Measurements from ENCODE around the gene TLR5. TPM values are rescaled to one million over a fixed set of nuclear protein-coding genes. Genes with fewer than 3 reads are reported as not detected.

Gene TLR5
- total and polyA plus RNA-seq, 2 of the 4 experiments (the other 2 are of a cell fraction), result 0.09 to 0.18 TPM

- 54% methylated on average over 4 of the region's 10 CpGs; no CpG with 5 or more reads in 1 of the 2 experiments for WGBS, 2 experiments (ENCODE audit: extremely low coverage in 2 of 2, insufficient read length in 1 of 2)
- no peak overlapping the region for H3K56ac ChIP-seq (ENCODE audit: extremely low read depth, insufficient read depth, low read length)
- H2BK15ac ChIP-seq (ENCODE audit: low read depth, low read length), result no peak overlapping the region
- H3K4me2 ChIP-seq (ENCODE audit: low read depth, low read length), result no peak overlapping the region
- H3K9me1 ChIP-seq (ENCODE audit: insufficient read depth, low read length), result 0 out of 2 replicates have a peak, but pooled peaks cover 3% of the 10 kb centered on the region
- H3K4me3 ChIP-seq (ENCODE audit: insufficient read depth, low read depth, low read length), result no peak overlapping the region
- H3K14ac ChIP-seq (replicated peaks; ENCODE audit: low read depth, low read length), result no peak overlapping the region
- intact Hi-C loops (cut with micrococcal nuclease) (no loop called here), in situ Hi-C loops (cut with MboI; ENCODE audit: low sequenced_read_pairs) (no loop called here), dilution Hi-C loops (cut with HindIII; ENCODE audit: low sequenced_read_pairs, unreplicated experiment) (no loop called here)
- H3K9ac ChIP-seq (ENCODE audit: low read depth, low read length), result no peak overlapping the region
- H3K27ac ChIP-seq (ENCODE audit: insufficient read depth, low read length), result no peak overlapping the region
- ChIA-PET CTCF (interaction anchor here (0.6 kb wide), 1 partner anchor 17 kb away, joined by 4 read pairs; no protein-coding TSS in a partner anchor), POLR2A (ENCODE audit: unreplicated experiment) (no interaction called here)
- H4K8ac ChIP-seq (ENCODE audit: low read depth in 2 of 2, low read length in 2 of 2), result no peak overlapping the region
- no peak for TF ChIP-seq FOS (IDR thresholded peaks at IDR 0.05; ENCODE audit: low read depth, low read length)
- TF ChIP-seq SMC3 (IDR thresholded peaks at IDR 0.05; ENCODE audit: low read depth, low read length), result no peak
- no peak for TF ChIP-seq CTCF (conservative IDR thresholded peaks at IDR 0.05; ENCODE audit: low read depth, low read length)
- TF ChIP-seq RFX5 (IDR thresholded peaks at IDR 0.05; ENCODE audit: low read depth, low read length), result no peak
- no peak for TF ChIP-seq POLR2A (IDR thresholded peaks at IDR 0.05; ENCODE audit: low read depth, low read length)
- no peak for TF ChIP-seq BHLHE40 (IDR thresholded peaks at IDR 0.05; ENCODE audit: low read depth, low read length)
- no peak for TF ChIP-seq RCOR1 (IDR thresholded peaks at IDR 0.05; ENCODE audit: insufficient replicate concordance, low read length)
- no peaks in the 10 kb centered on the region for H3K9me3 ChIP-seq (ENCODE audit: control insufficient read depth, insufficient read depth, low read length)
- no peak overlapping the region for H3K4ac ChIP-seq (ENCODE audit: low read depth, low read length)
- H2AK5ac ChIP-seq (ENCODE audit: low read depth, low read length), result no peak overlapping the region
- DNase-seq (peak; percentile 3), ATAC-seq (ENCODE audit: low read depth) (0 out of 2 replicates have a peak, but pooled peaks have one; percentile 12)
- H2BK5ac ChIP-seq (ENCODE audit: low read depth, low read length, poor library complexity, severe bottlenecking), result no peak overlapping the region
- no peak overlapping the region for H2BK20ac ChIP-seq (ENCODE audit: low read depth, low read length)
- peak overlapping the region; percentile 55 for H2AFZ ChIP-seq (replicated peaks; ENCODE audit: low read length, poor library complexity)
- no peaks in the 10 kb centered on the region for H4K20me1 ChIP-seq (ENCODE audit: insufficient read depth, low read length)
- H2AK9ac ChIP-seq (replicated peaks; ENCODE audit: low read depth, low read length, poor library complexity), result no peak overlapping the region
- H3K18ac ChIP-seq (ENCODE audit: low read depth, low read length), result no peak overlapping the region
- H4K91ac ChIP-seq (ENCODE audit: insufficient read depth, low read depth, low read length), result no peak overlapping the region
- no peak overlapping the region for H2BK120ac ChIP-seq (ENCODE audit: low read depth, low read length)
- H3K79me1 ChIP-seq (ENCODE audit: low read depth in 1 of 2, low read length in 2 of 2), result no peaks in the 10 kb centered on the region
- peaks cover 12% of the 10 kb centered on the region for H3K27me3 ChIP-seq (ENCODE audit: control insufficient read depth, insufficient read depth, low read length)
- no peak overlapping the region for H3K23ac ChIP-seq (ENCODE audit: low read depth, low read length)
- H3K36me3 ChIP-seq (ENCODE audit: control insufficient read depth, insufficient read depth, low read length), result no peaks in the 10 kb centered on the region
- no peak overlapping the region for H4K5ac ChIP-seq (ENCODE audit: low read depth, low read length)
- BruUV-seq (replicated peaks), result no TSS peak
- peaks cover 2% of the 10 kb centered on the region; the same call in 1 of the 2 replicates for H3K4me1 ChIP-seq (ENCODE audit: control insufficient read depth, insufficient read depth, low read length)
Measured at GRCh38 chr1:223140611-223141405, 2.2 kb downstream of the TLR5 start.
